Measurements from ENCODE around the gene KCNN3. TPM values are rescaled to one million over a fixed set of nuclear protein-coding genes. Genes with fewer than 3 reads are reported as not detected.

The KCNN3 gene
- total RNA-seq, 4 donors from 2014 or later = 0.21 to 0.78 (median 0.26) TPM

- Histone ChIP-seq H3K27ac (no peak overlapping the region), H3K9me3 (no peaks in the 10 kb centered on the region), H3K36me3 (no peaks in the 10 kb centered on the region), H3K27me3 (peaks cover 0 to 31% of the 10 kb centered on the region in 2 donors), H3K4me3 (no peak overlapping the region), H3K4me1 (no peaks in the 10 kb centered on the region)
- WGBS, 2 donors = 46 to 57% methylated on average over 6 to 8 of the region's 8 CpGs
- no peak for DNase-seq (ENCODE audit: low spot score in 2 of 2)
- TF ChIP-seq POLR2A (IDR thresholded peaks at IDR 0.05) (no peak), CTCF (IDR thresholded peaks at IDR 0.05) (no peak), EP300 (IDR thresholded peaks at IDR 0.05) (no peak)
These were observed 101.5 kb downstream of the KCNN3 start for GRCh38 chr1:154768456-154769125.

GRCh38 chr1:154767315-154768240, 102.5 kb downstream of the KCNN3 start:
- Histone ChIP-seq H3K36me3 (no peaks in the 10 kb centered on the region), H3K27ac (no peak overlapping the region)
- DNase-seq (ENCODE audit: low spot score in 2 of 2) = no peak

GRCh38 chr1:154765970-154766369, 104.1 kb downstream of the KCNN3 start:
- no peak overlapping the region for H3K4me3 ChIP-seq
- no peaks in the 10 kb centered on the region for H3K4me1 ChIP-seq
- TF ChIP-seq EP300 (IDR thresholded peaks at IDR 0.05) (no peak), CTCF (IDR thresholded peaks at IDR 0.05) (no peak), POLR2A (IDR thresholded peaks at IDR 0.05) (no peak)
- H3K27me3 ChIP-seq = peaks cover 0 to 52% of the 10 kb centered on the region in 2 donors
- no peak for DNase-seq (ENCODE audit: low spot score in 2 of 2)
- H3K36me3 ChIP-seq = no peaks in the 10 kb centered on the region
- no peaks in the 10 kb centered on the region for H3K9me3 ChIP-seq
- 46 to 49% methylated on average over 3 of the region's 3 CpGs for whole genome bisulfite sequencing, 2 donors
- no peak overlapping the region for H3K27ac ChIP-seq

More at GRCh38 chr1:154767315-154768240, 102.5 kb downstream of the KCNN3 start:
- WGBS, 2 donors = 55 to 64% methylated on average over 7 to 9 of the region's 9 CpGs
- Histone ChIP-seq H3K27me3 (peaks cover 0 to 36% of the 10 kb centered on the region in 2 donors), H3K4me3 (no peak overlapping the region), H3K9me3 (no peaks in the 10 kb centered on the region), H3K4me1 (no peaks in the 10 kb centered on the region)
- TF ChIP-seq CTCF (IDR thresholded peaks at IDR 0.05) (no peak), EP300 (IDR thresholded peaks at IDR 0.05) (no peak), POLR2A (IDR thresholded peaks at IDR 0.05) (no peak)

GRCh38 chr1:154764773-154765172, 105.3 kb downstream of the KCNN3 start:
- no peak for DNase-seq (ENCODE audit: low spot score in 2 of 2)
- no peak overlapping the region for H3K27ac ChIP-seq
- H3K9me3 ChIP-seq = no peaks in the 10 kb centered on the region
- no peak for TF ChIP-seq EP300 (IDR thresholded peaks at IDR 0.05)
- no peak for TF ChIP-seq CTCF (IDR thresholded peaks at IDR 0.05)
- TF ChIP-seq POLR2A (IDR thresholded peaks at IDR 0.05) = no peak
- peaks cover 0 to 64% of the 10 kb centered on the region in 2 donors for H3K27me3 ChIP-seq
- H3K4me3 ChIP-seq = no peak overlapping the region
- H3K36me3 ChIP-seq = no peaks in the 10 kb centered on the region
- peaks cover 0 to 8% (median 7%) of the 10 kb centered on the region in 4 donors for H3K4me1 ChIP-seq
- 71 to 78% methylated on average over 3 of the region's 3 CpGs for WGBS, 2 donors

- 95 to 100% methylated on average over 1 of the region's 1 CpG for WGBS, 2 donors
- no peak for DNase-seq (ENCODE audit: low spot score in 2 of 2)
- Histone ChIP-seq H3K4me1 (peaks cover 0 to 8% (median 7%) of the 10 kb centered on the region in 4 donors), H3K27ac (no peak overlapping the region), H3K36me3 (no peaks in the 10 kb centered on the region), H3K4me3 (no peak overlapping the region), H3K27me3 (peaks cover 0 to 70% of the 10 kb centered on the region in 2 donors), H3K9me3 (no peaks in the 10 kb centered on the region)
- TF ChIP-seq POLR2A (IDR thresholded peaks at IDR 0.05) = no peak
- no peak for TF ChIP-seq CTCF (IDR thresholded peaks at IDR 0.05)
- no peak for TF ChIP-seq EP300 (IDR thresholded peaks at IDR 0.05)
These were observed 105.9 kb downstream of the KCNN3 start for GRCh38 chr1:154764181-154764580.
